Measurements from ENCODE around the gene SCIN. TPM values are rescaled to one million over a fixed set of nuclear protein-coding genes. Genes with fewer than 3 reads are reported as not detected.

Gene SCIN
- total RNA-seq, 1 donor from 2014 or later: 14.3 TPM

GRCh38 chr7:12571691-12572090, 1.2 kb downstream of the SCIN start:
- intact Hi-C loops (cut with DNase I): no loop called here
- Histone ChIP-seq H3K4me1 (no peaks in the 10 kb centered on the region), H3K27ac (no peak overlapping the region), H3K27me3 (peaks cover 15% of the 10 kb centered on the region), H3K4me3 (peak overlapping the region; percentile 46), H3K9me3 (no peaks in the 10 kb centered on the region), H3K36me3 (no peaks in the 10 kb centered on the region)
- no peak for TF ChIP-seq CTCF (IDR thresholded peaks at IDR 0.05)
- no peak for ATAC-seq
- no peak for DNase-seq

GRCh38 chr7:12572941-12573575, 2.5 kb downstream of the SCIN start:
- ATAC-seq (no peak), DNase-seq (no peak)
- no peaks in the 10 kb centered on the region for H3K36me3 ChIP-seq
- no peaks in the 10 kb centered on the region for H3K9me3 ChIP-seq
- TF ChIP-seq CTCF (IDR thresholded peaks at IDR 0.05): no peak
- H3K4me1 ChIP-seq: no peaks in the 10 kb centered on the region
- intact Hi-C loops (cut with DNase I): no loop called here
- H3K27me3 ChIP-seq: peaks cover 15% of the 10 kb centered on the region
- H3K4me3 ChIP-seq: peak overlapping the region; percentile 2
- H3K27ac ChIP-seq: no peak overlapping the region

GRCh38 chr7:12573885-12574284, 3.4 kb downstream of the SCIN start:
- Histone ChIP-seq H3K9me3 (no peaks in the 10 kb centered on the region), H3K4me3 (peak overlapping the region; percentile 2), H3K27ac (no peak overlapping the region), H3K27me3 (peaks cover 15% of the 10 kb centered on the region), H3K4me1 (no peaks in the 10 kb centered on the region), H3K36me3 (no peaks in the 10 kb centered on the region)
- no peak for TF ChIP-seq CTCF (IDR thresholded peaks at IDR 0.05)
- ATAC-seq (no peak), DNase-seq (no peak)
- intact Hi-C loops (cut with DNase I): no loop called here

GRCh38 chr7:12578930-12579640, 8.6 kb downstream of the SCIN start:
- Histone ChIP-seq H3K27me3 (no peaks in the 10 kb centered on the region), H3K4me1 (no peaks in the 10 kb centered on the region), H3K36me3 (no peaks in the 10 kb centered on the region), H3K4me3 (no peak overlapping the region), H3K27ac (no peak overlapping the region), H3K9me3 (no peaks in the 10 kb centered on the region)
- TF ChIP-seq CTCF (IDR thresholded peaks at IDR 0.05): no peak
- ATAC-seq (no peak), DNase-seq (no peak)
- intact Hi-C loops (cut with DNase I): no loop called here

DNA sequence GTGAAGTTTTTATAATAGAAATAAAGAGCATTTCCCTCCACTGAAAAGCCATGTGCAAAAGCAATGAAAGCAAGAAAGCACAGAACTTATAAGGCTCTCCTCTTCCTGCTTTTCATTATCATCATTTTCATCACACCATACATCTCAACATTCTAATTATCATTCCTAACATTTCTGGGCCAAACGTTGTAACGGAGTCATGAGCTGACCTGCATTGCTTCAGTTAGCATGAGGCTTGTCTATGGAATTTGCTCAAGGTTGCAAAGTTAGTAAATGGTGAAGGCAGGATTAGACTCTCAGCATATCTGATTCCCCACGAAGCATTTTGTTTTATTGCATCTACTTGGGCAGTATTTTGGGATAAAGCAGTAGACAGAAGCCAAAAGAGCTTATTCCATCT, 11.4 kb downstream of the SCIN start:
- no peak for TF ChIP-seq CTCF (IDR thresholded peaks at IDR 0.05)
- intact Hi-C loops (cut with DNase I): no loop called here
- no peak overlapping the region for H3K4me3 ChIP-seq
- H3K27ac ChIP-seq: no peak overlapping the region
- ATAC-seq: no peak
- H3K36me3 ChIP-seq: no peaks in the 10 kb centered on the region
- no peak for DNase-seq
- H3K27me3 ChIP-seq: no peaks in the 10 kb centered on the region
- no peaks in the 10 kb centered on the region for H3K9me3 ChIP-seq
- H3K4me1 ChIP-seq: no peaks in the 10 kb centered on the region

Data from upper lobe of right lung (tissue), 1 donor.